Left ventricle myocardium inferior (tissue), 1 donor: ENCODE data around the gene UCKL1. TPM values are rescaled to one million over a fixed set of nuclear protein-coding genes. Genes with fewer than 3 reads are reported as not detected.
A peak's percentile ranks its signal among the peaks of the same experiment; 100 is the strongest.

Experiments used
- DNase-seq: peaks from one replicate; pipeline ENCODE4 v3.0.0-alpha.2; 2020
- H3K27ac ChIP-seq: fragments of 200-600 bp; replicated peaks from 2 replicates; pipeline ENCODE4 v1.8.0; 2021
- H3K27me3 ChIP-seq: fragments of 200-600 bp; 2 replicates; pipeline ENCODE4 v1.8.0; 2021; ENCODE audit warnings: low read depth
- H3K36me3 ChIP-seq: fragments of 200-600 bp; 2 replicates; pipeline ENCODE4 v1.8.0; 2021
- H3K4me1 ChIP-seq: fragments of 200-600 bp; 2 replicates; pipeline ENCODE4 v1.8.0; 2021
- H3K4me3 ChIP-seq: fragments of 200-600 bp; 2 replicates; pipeline ENCODE4 v1.8.0; 2021; ENCODE audit warnings: mild to moderate bottlenecking, moderate library complexity
- H3K9me3 ChIP-seq: fragments of 200-600 bp; replicated peaks from 2 replicates; pipeline ENCODE4 v1.8.0; 2021
- CTCF ChIP-seq: fragments of 200-600 bp; IDR thresholded peaks from 2 replicates; pipeline ENCODE4 v1.8.0; 2021; ENCODE audit warnings: antibody characterized with exemption, mild to moderate bottlenecking, borderline replicate concordance
- intact Hi-C: fragments of 100-400 bp; cut with micrococcal nuclease; formaldehyde crosslinking; loops from one replicate; pipeline ENCODE4 v1.11.0; 2022
- total RNA-seq: library from RNA; stranded (reverse); fragmentation: NEBNext Ultra II Directional; extraction: Animal tissue kit (Norgen Biotek cat#: 25700); gene quantifications from one replicate; pipeline ENCODE4 v1.2.1, GENCODE V29; 2021
- donor health status: DM: no; HTN: yes; CAD: no; lungs with severe emphysema.

Gene UCKL1
- total RNA-seq, 1 donor from 2014 or later, result 41.0 TPM

- Histone ChIP-seq H3K4me3 (no peak overlapping the region), H3K4me1 (peaks cover 27% of the 10 kb centered on the region), H3K27ac (no peak overlapping the region), H3K36me3 (peaks cover 41% of the 10 kb centered on the region), H3K27me3 (no peaks in the 10 kb centered on the region), H3K9me3 (no peaks in the 10 kb centered on the region)
- TF ChIP-seq CTCF, result no peak
- intact Hi-C loops, result no loop called here
- no peak for DNase-seq
Observed at GRCh38 chr20:63966944-63967322, 10.7 kb upstream of the UCKL1 start.

DNA sequence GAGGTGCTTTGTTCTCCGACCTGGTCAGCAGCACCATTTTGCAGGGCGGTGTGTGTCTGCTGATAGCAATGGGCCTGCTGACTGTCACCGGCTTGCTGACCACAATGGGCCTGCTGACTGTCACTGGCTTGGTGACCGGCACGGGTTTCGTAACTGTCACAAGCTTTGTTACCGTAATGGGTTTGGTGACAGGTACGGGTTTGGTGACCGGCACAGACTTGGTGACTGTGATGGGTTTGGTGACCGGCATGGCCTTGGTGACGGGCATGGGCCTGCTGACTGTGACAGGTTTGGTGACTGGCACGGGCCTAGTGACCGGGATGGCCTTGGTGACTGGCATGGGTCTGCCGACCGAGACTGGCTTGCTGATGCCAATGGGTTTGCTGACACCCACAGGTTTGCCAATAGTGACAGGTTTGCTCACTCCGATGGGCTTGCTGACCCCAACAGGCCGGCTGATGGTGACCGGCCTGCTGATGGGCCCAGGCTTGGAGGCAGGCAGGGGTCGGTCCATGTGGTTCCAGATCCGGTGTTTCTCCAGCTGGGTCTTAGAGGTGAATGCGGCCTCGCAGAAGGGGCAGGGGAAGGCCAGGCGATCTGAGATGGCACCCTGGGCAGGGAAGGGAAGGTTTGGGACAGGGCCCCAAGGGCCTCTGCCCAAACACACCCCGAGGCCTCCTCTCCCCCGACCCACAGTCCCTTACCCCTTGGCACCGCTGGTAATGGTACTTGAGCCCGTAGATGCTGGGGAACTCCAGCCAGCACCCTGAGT is 10.1 kb upstream of the UCKL1 start:
- Histone ChIP-seq H3K4me1 (peaks cover 23% of the 10 kb centered on the region), H3K4me3 (no peak overlapping the region), H3K27ac (no peak overlapping the region), H3K36me3 (peaks cover 47% of the 10 kb centered on the region), H3K9me3 (no peaks in the 10 kb centered on the region), H3K27me3 (no peaks in the 10 kb centered on the region)
- DNase-seq, result no peak
- TF ChIP-seq CTCF, result no peak
- intact Hi-C loops, result no loop called here

DNA sequence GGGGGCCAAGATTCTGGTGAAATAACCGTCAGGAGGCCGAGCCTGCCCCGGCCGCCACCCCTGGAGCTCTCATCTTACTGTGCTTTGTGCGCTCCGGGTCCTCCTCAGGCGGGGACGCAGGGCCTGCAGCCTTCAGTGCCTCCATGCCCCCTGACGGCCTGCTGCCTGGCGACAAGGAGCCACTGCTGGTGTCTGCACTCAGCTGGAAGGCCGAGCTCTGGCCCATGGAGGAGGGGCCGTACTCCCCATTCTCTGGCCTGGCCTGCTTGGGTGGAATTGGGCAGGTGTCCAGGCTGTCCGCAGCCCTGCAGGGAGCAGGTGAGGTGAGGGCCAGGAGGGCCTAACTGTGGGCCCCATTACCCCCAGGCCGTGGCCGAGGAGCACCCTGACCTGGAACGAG is 8.2 kb upstream of the UCKL1 start:
- intact Hi-C loops, result no loop called here
- peak; percentile 14 for DNase-seq
- H3K27ac ChIP-seq, result no peak overlapping the region
- peaks cover 16% of the 10 kb centered on the region for H3K4me1 ChIP-seq
- no peaks in the 10 kb centered on the region for H3K9me3 ChIP-seq
- H3K36me3 ChIP-seq, result peaks cover 57% of the 10 kb centered on the region
- TF ChIP-seq CTCF, result no peak
- no peak overlapping the region for H3K4me3 ChIP-seq
- H3K27me3 ChIP-seq, result no peaks in the 10 kb centered on the region

- Histone ChIP-seq H3K27me3 (no peaks in the 10 kb centered on the region), H3K27ac (no peak overlapping the region), H3K36me3 (peaks cover 61% of the 10 kb centered on the region), H3K9me3 (no peaks in the 10 kb centered on the region), H3K4me3 (no peak overlapping the region), H3K4me1 (peaks cover 12% of the 10 kb centered on the region)
- intact Hi-C loops, result no loop called here
- no peak for TF ChIP-seq CTCF
- DNase-seq, result peak; percentile 12
Observed at GRCh38 chr20:63963784-63964301, 7.6 kb upstream of the UCKL1 start.

- intact Hi-C loops, result no loop called here
- Histone ChIP-seq H3K27me3 (no peaks in the 10 kb centered on the region), H3K36me3 (peaks cover 61% of the 10 kb centered on the region), H3K4me3 (no peak overlapping the region), H3K9me3 (no peaks in the 10 kb centered on the region), H3K4me1 (peaks cover 7% of the 10 kb centered on the region), H3K27ac (no peak overlapping the region)
- peak; percentile 12 for DNase-seq
- no peak for TF ChIP-seq CTCF
Observed at GRCh38 chr20:63963348-63963741, 7.1 kb upstream of the UCKL1 start.
